Mucosa of gallbladder (tissue), 1 donor: ENCODE results near the gene SEC23B. TPM values are rescaled to one million over a fixed set of nuclear protein-coding genes. Genes with fewer than 3 reads are reported as not detected.
"Not testable (repeated sequence)": the region's sequence is repeated elsewhere in the genome, so short reads cannot be mapped to it uniquely, and the experiment has no call there.

Source experiments
- DNase-seq: peaks from one replicate; pipeline ENCODE4 v3.0.0-alpha.2; 2020; ENCODE audit warnings: low spot score
- total RNA-seq: library from RNA; stranded (reverse); gene quantifications from one replicate; pipeline ENCODE4 v1.2.1, GENCODE V29; 2021
- donor health status: DM: no; HTN: no; CAD: no.

The SEC23B gene
- total RNA-seq, 1 donor from 2014 or later: 69.3 TPM

GRCh38 chr20:18524646-18525045 is 16.9 kb downstream of the SEC23B start:
- DNase-seq: no peak

- not testable (repeated sequence) for DNase-seq
Observed at GRCh38 chr20:18526761-18527160, 19.0 kb downstream of the SEC23B start.

DNA sequence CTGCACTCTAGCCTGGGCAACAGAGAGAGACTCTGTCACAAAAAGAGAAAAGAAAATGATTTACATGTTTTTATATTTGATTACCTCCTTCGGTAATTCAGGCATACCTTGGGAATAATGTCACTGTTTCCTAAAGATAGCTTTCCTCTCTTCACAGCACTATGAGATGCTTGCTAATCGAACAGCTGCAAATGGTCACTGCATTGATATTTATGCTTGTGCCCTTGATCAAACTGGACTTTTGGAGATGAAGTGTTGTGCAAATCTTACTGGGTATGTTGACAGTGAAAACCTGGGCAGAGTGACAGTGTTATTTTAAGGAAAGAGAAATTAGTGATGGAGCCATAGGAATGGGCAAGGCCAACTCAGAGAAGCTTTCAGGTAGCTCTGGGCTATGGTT is 19.6 kb downstream of the SEC23B start:
- DNase-seq: no peak

DNA sequence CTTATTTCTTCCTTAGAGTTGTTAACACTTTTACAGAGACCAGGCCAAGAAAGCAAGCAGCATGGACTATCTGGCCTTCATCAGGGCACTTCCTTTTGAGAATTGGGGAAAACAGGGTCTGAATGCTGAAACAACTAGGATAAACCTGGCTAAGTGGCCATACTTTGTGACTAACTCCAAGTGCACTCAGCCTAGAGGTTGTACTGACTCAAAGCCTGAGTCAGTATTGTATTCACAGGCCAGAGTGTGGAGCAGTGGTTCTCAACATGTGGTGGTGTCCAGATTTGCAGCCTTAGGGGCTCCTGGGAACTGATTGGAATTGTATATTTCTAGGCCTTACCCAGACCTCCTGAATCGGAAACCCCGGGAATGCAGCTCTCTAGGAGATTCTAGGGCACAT is 20.1 kb downstream of the SEC23B start:
- no peak for DNase-seq

- no peak for DNase-seq
Observed at GRCh38 chr20:18529041-18529440, 21.3 kb downstream of the SEC23B start.

- DNase-seq: no peak
Observed at GRCh38 chr20:18532626-18533025, 24.9 kb downstream of the SEC23B start.

GRCh38 chr20:18533491-18533890 is 25.8 kb downstream of the SEC23B start:
- DNase-seq: no peak

DNA sequence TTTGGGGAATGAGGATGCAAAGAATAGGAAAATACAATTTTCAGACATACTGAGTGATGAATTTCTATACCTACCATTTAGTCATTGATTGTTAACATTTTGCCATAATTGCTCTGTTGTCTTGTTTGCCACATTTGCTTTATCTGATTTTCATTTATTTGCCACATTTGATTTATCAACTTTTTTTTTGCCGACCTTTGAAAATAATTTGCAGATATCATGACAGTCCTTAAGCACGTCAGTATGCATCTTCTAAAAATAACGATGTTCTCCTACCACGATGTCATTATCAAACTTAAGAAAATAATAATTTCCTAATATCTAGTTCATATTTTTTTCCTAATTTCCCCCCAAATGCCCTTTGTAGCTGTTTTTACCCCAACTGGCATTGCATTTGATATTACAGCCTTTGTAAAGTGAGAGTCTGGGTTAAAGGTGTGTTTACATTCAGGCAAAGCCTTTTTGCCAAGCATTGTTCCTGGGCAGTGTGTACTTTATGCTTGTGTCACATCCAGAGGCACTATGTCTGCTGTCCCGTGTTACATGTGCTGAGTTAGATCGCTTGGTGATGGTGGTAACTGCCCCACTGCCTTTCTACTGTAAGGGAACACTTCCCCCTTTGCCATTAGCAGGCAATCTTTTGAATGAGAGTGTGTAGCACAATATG is 26.4 kb downstream of the SEC23B start:
- peak; percentile 20 for DNase-seq

GRCh38 chr20:18537651-18538050 is 29.9 kb downstream of the SEC23B start:
- DNase-seq: no peak

- DNase-seq: no peak
Observed at GRCh38 chr20:18541741-18542140, 34.0 kb downstream of the SEC23B start.

GRCh38 chr20:18543216-18543615 is 35.5 kb downstream of the SEC23B start:
- DNase-seq: no peak

GRCh38 chr20:18543932-18544331 is 36.2 kb downstream of the SEC23B start:
- DNase-seq: peak; percentile 88

DNA sequence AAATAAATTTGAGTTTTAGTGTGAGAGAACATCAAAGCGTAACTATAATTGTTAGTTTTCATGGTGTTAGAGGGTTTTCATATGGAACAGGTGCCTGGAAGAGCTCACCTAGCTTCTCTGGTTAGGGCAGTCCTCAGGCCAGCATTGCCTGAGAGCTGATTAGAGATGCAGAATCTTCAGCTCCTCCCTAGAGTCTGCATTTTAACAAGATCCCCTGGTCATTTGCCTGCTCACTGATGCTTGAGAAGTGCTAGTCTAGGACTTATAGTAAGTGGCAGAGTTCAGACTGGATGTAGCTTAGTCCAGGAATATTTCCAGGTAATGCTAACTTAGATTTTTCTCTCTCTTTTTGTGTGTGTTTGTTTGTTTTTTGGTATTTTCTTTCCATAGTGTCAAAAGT is 37.8 kb downstream of the SEC23B start:
- no peak for DNase-seq

- no peak for DNase-seq
Observed at GRCh38 chr20:18548465-18548864, 40.7 kb downstream of the SEC23B start.

DNA sequence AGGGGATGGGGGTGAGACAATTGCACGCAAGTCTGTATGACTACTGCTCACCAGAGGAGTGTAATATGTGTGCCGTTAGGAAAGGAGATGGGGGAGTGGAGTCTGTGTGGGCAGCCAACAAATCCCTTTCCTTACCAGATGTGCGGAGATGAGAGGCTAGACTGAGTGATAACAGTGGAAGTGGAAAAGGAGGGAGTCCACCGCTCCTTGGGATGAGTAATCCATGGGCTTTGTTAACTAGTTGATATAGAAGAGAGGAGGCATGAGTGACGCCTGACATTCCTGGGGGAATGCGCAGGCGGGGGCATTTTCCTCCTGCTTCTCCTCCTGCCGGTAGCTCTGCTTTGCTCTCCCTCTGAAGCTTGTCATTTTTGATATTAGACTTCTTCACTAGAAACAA is 46.0 kb downstream of the SEC23B start:
- no peak for DNase-seq

- peak; percentile 94 for DNase-seq
Observed at GRCh38 chr20:18566892-18567738, 59.4 kb downstream of the SEC23B start, which contains the start of gene SMIM26. Gene SMIM26, plus strand, starts transcription at chr20:18567432. Its CDS starts 47 bp downstream, at chr20:18567479.

GRCh38 chr20:18567739-18568091 is 60.0 kb downstream of the SEC23B start:
- no peak for DNase-seq

DNA sequence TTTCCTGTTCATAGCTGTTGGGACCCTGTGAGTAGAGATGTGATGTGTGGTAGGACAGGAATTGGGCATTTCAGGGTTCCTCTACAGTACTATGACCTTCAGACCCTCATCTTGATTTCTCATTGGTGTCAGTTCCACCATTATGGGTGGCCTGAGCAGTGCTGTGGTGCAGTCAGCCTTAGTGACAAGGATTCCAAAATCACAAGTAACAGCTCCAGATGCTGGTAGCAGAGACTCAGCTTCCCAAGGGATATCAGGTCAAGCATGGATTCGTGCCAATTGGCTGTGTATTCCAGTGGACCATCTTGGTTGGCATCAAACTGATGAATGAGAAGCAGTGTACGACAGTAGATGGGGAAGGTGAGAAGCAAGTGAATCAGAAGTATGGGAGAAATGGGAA is 63.3 kb downstream of the SEC23B start:
- DNase-seq: no peak

DNA sequence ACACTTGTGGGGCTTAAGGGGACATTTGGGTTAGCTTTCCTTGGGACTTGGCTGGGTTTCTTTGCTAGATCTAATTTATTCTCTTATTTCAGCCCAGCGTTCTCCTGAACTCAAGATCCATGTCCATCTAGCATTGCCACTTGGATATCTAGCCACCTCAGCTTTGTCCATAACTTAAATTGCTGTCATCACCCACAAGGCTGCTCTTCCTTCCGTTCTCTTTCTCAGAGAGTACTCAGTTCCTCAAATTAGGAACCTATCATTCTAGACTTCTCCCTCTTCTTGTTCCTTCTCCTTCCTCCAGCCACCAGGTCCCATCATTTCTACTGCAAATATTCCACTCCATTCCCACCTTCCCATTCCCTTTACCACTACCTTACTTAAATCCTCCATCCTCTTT is 63.8 kb downstream of the SEC23B start:
- no peak for DNase-seq

GRCh38 chr20:18577942-18578341 is 70.2 kb downstream of the SEC23B start:
- DNase-seq: no peak

- DNase-seq: no peak
Observed at GRCh38 chr20:18578581-18578980, 70.8 kb downstream of the SEC23B start.

DNA sequence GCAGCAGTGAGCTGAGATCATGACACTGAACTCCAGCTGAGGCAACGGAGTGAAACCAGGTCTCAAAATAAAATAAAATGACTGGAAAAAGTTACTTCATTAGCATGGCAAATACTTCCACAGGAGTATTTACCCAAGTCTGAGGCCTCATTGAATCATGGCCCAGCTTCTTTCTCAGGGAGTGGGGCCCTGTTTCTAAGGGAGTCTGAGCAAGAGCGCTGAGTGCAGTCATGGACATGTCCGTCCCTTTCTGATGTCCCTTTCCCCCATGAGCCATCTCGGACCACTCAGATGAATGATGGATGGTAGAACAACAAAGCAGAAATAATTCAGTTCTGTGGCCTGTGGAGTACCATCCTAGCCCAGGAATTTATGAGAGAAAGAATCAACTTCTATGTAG is 72.3 kb downstream of the SEC23B start:
- no peak for DNase-seq

DNA sequence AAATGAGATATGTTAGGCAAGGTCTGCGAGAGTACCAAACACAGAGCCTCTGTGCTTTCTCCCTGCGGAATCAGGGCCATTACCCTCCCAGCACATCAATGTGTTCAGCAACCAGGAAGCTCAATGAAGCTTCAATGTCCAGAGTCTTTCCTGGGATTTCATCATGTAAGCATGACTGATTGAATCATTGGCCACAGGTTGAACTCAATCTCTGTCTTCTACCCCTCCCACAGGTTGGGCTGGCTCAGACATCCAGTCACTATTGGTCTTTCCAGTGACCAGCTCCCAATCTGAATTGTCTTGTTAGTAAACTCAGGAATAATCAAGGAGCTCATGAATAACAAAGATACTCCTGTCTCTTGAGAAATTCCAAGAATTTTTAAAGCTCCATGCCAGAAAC is 77.4 kb downstream of the SEC23B start:
- DNase-seq: no peak
